ENCODE results near the gene ANKMY1. TPM values are rescaled to one million over a fixed set of nuclear protein-coding genes. Genes with fewer than 3 reads are reported as not detected.

Gene ANKMY1
- total RNA-seq, 1 donor: 11.2 TPM

DNA sequence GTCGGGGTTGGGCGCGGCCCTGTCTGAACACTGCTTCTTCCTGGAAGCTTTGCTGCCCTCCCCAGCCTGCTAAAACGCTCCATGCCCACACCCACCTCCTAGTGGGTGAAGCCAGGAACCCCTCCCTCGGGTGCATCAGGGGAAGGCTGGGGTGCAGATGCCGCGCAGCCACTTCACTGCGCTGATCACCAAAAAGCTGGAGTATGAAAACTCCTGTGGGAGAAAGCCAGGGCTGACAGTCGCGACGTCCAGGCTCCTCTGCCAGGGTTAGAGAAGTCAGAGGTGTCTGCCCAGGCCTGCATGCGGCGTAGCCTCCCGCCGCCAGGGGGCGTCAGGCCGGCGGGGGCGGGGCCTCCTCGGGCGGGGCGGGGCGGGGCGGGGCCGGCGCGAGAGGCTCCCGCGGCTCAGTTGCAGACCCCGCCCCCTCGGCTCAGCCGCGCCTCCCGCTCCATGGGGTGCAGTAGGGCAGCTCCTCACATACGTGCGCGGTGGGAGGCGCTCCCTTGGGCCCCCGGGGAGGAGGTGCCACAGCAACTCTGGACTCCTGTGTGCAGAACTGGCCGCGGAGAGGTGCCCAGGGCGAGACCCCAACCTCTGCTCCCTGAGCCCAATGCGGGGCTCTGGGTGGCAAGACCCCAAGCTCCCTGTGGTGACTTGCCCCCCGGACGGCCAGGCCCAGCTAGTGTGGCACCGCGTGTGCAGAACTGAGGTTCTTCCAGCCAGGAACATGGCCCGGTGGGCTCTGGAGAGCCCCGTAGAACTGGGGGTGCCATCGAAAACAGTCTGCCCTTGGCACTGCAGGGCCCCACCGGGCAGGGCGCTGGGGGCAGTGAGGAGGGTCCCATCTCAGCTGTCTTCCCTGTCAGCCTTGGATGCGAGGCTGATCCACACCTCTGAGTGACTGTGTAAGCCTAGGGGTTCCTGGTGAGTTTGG lies 8.7 kb upstream of the ANKMY1 start:
- Histone ChIP-seq H3K79me2 (ENCODE audit: insufficient read depth, low read length) (peaks cover 13% of the 10 kb centered on the region), H3K4me1 (ENCODE audit: insufficient read depth, low read length) (peaks cover 30% of the 10 kb centered on the region), H3K4me3 (ENCODE audit: insufficient read depth, low read length) (peak overlapping the region; percentile 81), H3K9me3 (ENCODE audit: low read depth, low read length) (no peaks in the 10 kb centered on the region), H3K4me2 (ENCODE audit: insufficient read depth, low read length) (peak overlapping the region; percentile 96), H4K20me1 (ENCODE audit: insufficient read depth, low read length) (no peaks in the 10 kb centered on the region), H3K36me3 (ENCODE audit: insufficient read depth, low read length) (peaks cover 3% of the 10 kb centered on the region), H3K27ac (ENCODE audit: low read depth, low read length) (peak overlapping the region; percentile 77), H3K27me3 (ENCODE audit: insufficient read depth, low read length) (no peaks in the 10 kb centered on the region), H2AFZ (ENCODE audit: low read length) (peak overlapping the region; percentile 91)
- TF ChIP-seq, protein P1, sequence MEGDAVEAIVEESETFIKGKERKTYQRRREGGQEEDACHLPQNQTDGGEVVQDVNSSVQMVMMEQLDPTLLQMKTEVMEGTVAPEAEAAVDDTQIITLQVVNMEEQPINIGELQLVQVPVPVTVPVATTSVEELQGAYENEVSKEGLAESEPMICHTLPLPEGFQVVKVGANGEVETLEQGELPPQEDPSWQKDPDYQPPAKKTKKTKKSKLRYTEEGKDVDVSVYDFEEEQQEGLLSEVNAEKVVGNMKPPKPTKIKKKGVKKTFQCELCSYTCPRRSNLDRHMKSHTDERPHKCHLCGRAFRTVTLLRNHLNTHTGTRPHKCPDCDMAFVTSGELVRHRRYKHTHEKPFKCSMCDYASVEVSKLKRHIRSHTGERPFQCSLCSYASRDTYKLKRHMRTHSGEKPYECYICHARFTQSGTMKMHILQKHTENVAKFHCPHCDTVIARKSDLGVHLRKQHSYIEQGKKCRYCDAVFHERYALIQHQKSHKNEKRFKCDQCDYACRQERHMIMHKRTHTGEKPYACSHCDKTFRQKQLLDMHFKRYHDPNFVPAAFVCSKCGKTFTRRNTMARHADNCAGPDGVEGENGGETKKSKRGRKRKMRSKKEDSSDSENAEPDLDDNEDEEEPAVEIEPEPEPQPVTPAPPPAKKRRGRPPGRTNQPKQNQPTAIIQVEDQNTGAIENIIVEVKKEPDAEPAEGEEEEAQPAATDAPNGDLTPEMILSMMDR (IDR thresholded peaks at IDR 0.05; ENCODE audit: extremely low read depth, low read depth, low read length): peak; percentile 55
- peak; percentile 99 for DNase-seq (ENCODE audit: insufficient read length, low spot score, missing footprints)

DNA sequence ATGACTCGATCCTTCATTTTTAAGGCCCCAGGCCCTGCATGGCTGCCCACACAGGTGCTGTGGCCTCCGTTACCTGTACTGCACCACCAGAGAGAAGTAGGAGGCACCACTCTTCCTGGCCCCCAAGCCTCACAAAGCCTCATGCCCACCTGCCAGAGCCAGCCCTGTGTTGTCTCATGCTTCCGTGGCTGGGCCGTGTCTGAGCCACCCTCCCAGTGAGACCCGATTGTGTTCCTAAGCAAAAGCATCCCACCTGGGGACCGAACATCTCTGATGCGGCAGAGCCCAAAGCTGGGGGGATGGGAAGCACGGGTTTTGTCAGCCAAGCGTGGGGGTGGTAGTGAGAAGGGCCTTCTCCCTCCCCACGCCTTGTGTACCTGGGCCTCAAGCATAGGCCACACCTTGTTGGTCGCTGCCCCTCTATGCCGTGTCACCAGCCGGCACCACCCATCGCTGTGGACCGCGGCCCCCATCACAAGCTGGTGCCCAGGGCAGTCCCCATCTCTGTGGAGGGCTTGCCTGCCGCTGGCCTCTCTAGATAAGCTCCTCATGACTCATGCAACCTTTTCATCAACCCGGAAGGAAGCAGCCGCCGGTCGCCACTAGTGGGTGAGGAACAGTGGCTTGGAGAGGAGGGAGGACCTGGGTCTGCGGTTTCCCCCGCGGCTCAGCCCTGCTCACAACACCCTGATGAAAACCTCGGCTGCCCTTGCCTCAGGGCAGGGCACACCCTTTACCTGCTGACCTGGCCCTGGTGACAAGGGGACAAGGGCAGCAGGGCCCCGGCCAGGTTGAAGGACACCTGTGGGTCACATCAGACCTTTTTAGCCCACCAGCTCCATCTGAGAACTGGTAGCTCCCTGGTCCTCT lies 7.8 kb upstream of the ANKMY1 start:
- peak; percentile 93 for DNase-seq (ENCODE audit: insufficient read length, low spot score, missing footprints)
- H3K27ac ChIP-seq (ENCODE audit: low read depth, low read length): peak overlapping the region; percentile 77
- H3K4me2 ChIP-seq (ENCODE audit: insufficient read depth, low read length): peak overlapping the region; percentile 88
- H3K79me2 ChIP-seq (ENCODE audit: insufficient read depth, low read length): peaks cover 13% of the 10 kb centered on the region
- H3K9me3 ChIP-seq (ENCODE audit: low read depth, low read length): no peaks in the 10 kb centered on the region
- TF ChIP-seq, protein P1 (IDR thresholded peaks at IDR 0.05; ENCODE audit: extremely low read depth, low read depth, low read length): no peak
- H3K36me3 ChIP-seq (ENCODE audit: insufficient read depth, low read length): peaks cover 3% of the 10 kb centered on the region
- H2AFZ ChIP-seq (ENCODE audit: low read length): peak overlapping the region; percentile 91
- no peaks in the 10 kb centered on the region for H3K27me3 ChIP-seq (ENCODE audit: insufficient read depth, low read length)
- H3K4me1 ChIP-seq (ENCODE audit: insufficient read depth, low read length): peaks cover 34% of the 10 kb centered on the region
- peak overlapping the region; percentile 60 for H3K4me3 ChIP-seq (ENCODE audit: insufficient read depth, low read length)
- H4K20me1 ChIP-seq (ENCODE audit: insufficient read depth, low read length): no peaks in the 10 kb centered on the region

DNA sequence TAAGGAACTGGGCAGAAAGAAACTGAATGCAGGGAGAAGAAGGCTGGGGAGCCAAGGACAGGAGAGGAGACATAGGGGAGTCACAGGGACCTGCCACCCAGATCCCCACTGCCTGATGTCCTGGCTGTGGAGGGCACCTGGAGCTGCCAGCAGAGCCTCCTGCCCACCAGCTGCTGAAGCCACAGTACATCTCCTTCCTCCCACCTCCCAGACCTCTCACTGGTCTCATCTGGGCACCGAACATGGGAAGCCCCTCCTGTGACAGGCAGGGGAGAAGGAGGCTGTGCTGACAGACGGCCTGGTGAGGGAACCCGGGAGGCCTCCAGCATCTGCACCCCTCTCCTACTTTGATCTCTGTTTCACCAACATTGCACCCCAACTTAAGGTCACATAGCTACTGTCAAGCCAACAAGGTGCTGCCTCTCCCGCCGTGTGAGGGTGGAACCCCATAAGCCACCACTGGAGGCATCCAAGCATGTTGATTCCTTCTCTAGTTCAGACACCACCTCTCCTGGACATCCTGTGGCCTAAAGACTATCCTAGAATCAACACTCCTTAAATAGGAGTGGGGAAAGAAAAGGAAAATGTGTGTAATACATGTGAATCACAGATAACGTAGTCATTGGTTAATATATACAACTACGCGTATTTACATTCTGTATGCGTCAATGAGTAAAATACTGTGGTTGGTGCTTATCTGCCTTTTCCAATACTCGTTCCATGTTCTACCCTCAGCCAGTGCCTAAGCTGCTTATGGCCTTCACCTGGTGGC lies 7.0 kb upstream of the ANKMY1 start:
- Histone ChIP-seq H4K20me1 (ENCODE audit: insufficient read depth, low read length) (peaks cover 1% of the 10 kb centered on the region), H3K4me1 (ENCODE audit: insufficient read depth, low read length) (peaks cover 37% of the 10 kb centered on the region), H3K9me3 (ENCODE audit: low read depth, low read length) (no peaks in the 10 kb centered on the region), H3K4me3 (ENCODE audit: insufficient read depth, low read length) (no peak overlapping the region), H3K36me3 (ENCODE audit: insufficient read depth, low read length) (peaks cover 3% of the 10 kb centered on the region), H3K79me2 (ENCODE audit: insufficient read depth, low read length) (peaks cover 11% of the 10 kb centered on the region), H3K4me2 (ENCODE audit: insufficient read depth, low read length) (no peak overlapping the region), H3K27ac (ENCODE audit: low read depth, low read length) (no peak overlapping the region), H3K27me3 (ENCODE audit: insufficient read depth, low read length) (no peaks in the 10 kb centered on the region), H2AFZ (ENCODE audit: low read length) (no peak overlapping the region)
- peak; percentile 39 for DNase-seq (ENCODE audit: insufficient read length, low spot score, missing footprints)
- TF ChIP-seq, protein P1 (IDR thresholded peaks at IDR 0.05; ENCODE audit: extremely low read depth, low read depth, low read length): peak; percentile 20
